Osteoblast (primary cell): ENCODE results near the gene SCGB3A2. TPM values are rescaled to one million over a fixed set of nuclear protein-coding genes. Genes with fewer than 3 reads are reported as not detected.

Experiments used
- DNase-seq: peaks from one replicate; pipeline ENCODE4 v3.0.0; 2011; ENCODE audit warnings: low spot score, mixed read lengths; ENCODE audit not compliant: insufficient read length; ENCODE audit errors: missing footprints
- H2AFZ ChIP-seq: 2 replicates; pipeline ENCODE4 v1.6.0; 2011; ENCODE audit warnings: mild to moderate bottlenecking, low read length
- H3K27ac ChIP-seq: 2 replicates; pipeline ENCODE4 v1.5.1; 2011; ENCODE audit warnings: mild to moderate bottlenecking, low read depth, low read length, moderate library complexity
- H3K27me3 ChIP-seq: 2 replicates; pipeline ENCODE4 v1.6.0; 2012; ENCODE audit warnings: mild to moderate bottlenecking, control low read depth, inconsistent platforms, low read length, moderate library complexity; ENCODE audit not compliant: insufficient read depth
- H3K36me3 ChIP-seq: 2 replicates; pipeline ENCODE4 v1.5.1; 2011; ENCODE audit warnings: mild to moderate bottlenecking, low read length, control low read depth, moderate library complexity; ENCODE audit not compliant: insufficient read depth
- H3K4me1 ChIP-seq: 2 replicates; pipeline ENCODE4 v1.5.1; 2011; ENCODE audit warnings: mild to moderate bottlenecking, low read length, control low read depth, moderate library complexity; ENCODE audit not compliant: insufficient read depth
- H3K4me2 ChIP-seq: 2 replicates; pipeline ENCODE4 v1.6.0; 2011; ENCODE audit warnings: mild to moderate bottlenecking, low read length; ENCODE audit not compliant: insufficient read depth
- H3K4me3 ChIP-seq: fragments of 200-600 bp; sonication (generic); 3 replicates; pipeline ENCODE4 v1.5.1; 2012; ENCODE audit warnings: mild to moderate bottlenecking, low read length, inconsistent platforms; ENCODE audit not compliant: insufficient read depth
- H3K79me2 ChIP-seq: 2 replicates; pipeline ENCODE4 v1.6.0; 2012; ENCODE audit warnings: mild to moderate bottlenecking, low read length, control low read depth, inconsistent platforms; ENCODE audit not compliant: insufficient read depth
- H3K9me3 ChIP-seq: 2 replicates; pipeline ENCODE4 v1.5.1; 2011; ENCODE audit warnings: low read depth, low read length, control low read depth
- H4K20me1 ChIP-seq: 2 replicates; pipeline ENCODE4 v1.6.0; 2012; ENCODE audit warnings: mild to moderate bottlenecking, low read length, control low read depth; ENCODE audit not compliant: insufficient read depth
- total RNA-seq: library from RNA; depleted of rRNA; stranded (reverse); fragments of >200 nt; gene quantifications from 2 replicates; pipeline ENCODE4 v1.2.3, GENCODE V29; 2012
- TF ChIP-seq, protein P1 (sequence below): IDR thresholded peaks from 2 replicates; pipeline ENCODE4 v1.5.1; 2011; ENCODE audit warnings: mild to moderate bottlenecking, low read depth, low read length, moderate library complexity; ENCODE audit errors: extremely low read depth

SCGB3A2 gene
- total RNA-seq, 1 donor, result not detected

- Histone ChIP-seq H4K20me1 (no peaks in the 10 kb centered on the region), H3K4me3 (no peak overlapping the region), H3K9me3 (no peaks in the 10 kb centered on the region), H2AFZ (no peak overlapping the region), H3K4me2 (no peak overlapping the region), H3K27ac (no peak overlapping the region), H3K4me1 (no peaks in the 10 kb centered on the region), H3K36me3 (no peaks in the 10 kb centered on the region), H3K27me3 (no peaks in the 10 kb centered on the region), H3K79me2 (no peaks in the 10 kb centered on the region)
- TF ChIP-seq, protein P1, sequence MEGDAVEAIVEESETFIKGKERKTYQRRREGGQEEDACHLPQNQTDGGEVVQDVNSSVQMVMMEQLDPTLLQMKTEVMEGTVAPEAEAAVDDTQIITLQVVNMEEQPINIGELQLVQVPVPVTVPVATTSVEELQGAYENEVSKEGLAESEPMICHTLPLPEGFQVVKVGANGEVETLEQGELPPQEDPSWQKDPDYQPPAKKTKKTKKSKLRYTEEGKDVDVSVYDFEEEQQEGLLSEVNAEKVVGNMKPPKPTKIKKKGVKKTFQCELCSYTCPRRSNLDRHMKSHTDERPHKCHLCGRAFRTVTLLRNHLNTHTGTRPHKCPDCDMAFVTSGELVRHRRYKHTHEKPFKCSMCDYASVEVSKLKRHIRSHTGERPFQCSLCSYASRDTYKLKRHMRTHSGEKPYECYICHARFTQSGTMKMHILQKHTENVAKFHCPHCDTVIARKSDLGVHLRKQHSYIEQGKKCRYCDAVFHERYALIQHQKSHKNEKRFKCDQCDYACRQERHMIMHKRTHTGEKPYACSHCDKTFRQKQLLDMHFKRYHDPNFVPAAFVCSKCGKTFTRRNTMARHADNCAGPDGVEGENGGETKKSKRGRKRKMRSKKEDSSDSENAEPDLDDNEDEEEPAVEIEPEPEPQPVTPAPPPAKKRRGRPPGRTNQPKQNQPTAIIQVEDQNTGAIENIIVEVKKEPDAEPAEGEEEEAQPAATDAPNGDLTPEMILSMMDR, result no peak
- DNase-seq, result peak; percentile 59
Observed at GRCh38 chr5:147918101-147918685, 39.7 kb downstream of the SCGB3A2 start.

- no peak for DNase-seq
- Histone ChIP-seq H3K4me3 (no peak overlapping the region), H3K4me1 (no peaks in the 10 kb centered on the region), H2AFZ (no peak overlapping the region), H4K20me1 (no peaks in the 10 kb centered on the region), H3K36me3 (no peaks in the 10 kb centered on the region), H3K79me2 (no peaks in the 10 kb centered on the region), H3K27me3 (no peaks in the 10 kb centered on the region), H3K4me2 (no peak overlapping the region), H3K9me3 (no peaks in the 10 kb centered on the region), H3K27ac (no peak overlapping the region)
- TF ChIP-seq, protein P1, result no peak
Observed at GRCh38 chr5:147918899-147919298, 40.4 kb downstream of the SCGB3A2 start.

DNA sequence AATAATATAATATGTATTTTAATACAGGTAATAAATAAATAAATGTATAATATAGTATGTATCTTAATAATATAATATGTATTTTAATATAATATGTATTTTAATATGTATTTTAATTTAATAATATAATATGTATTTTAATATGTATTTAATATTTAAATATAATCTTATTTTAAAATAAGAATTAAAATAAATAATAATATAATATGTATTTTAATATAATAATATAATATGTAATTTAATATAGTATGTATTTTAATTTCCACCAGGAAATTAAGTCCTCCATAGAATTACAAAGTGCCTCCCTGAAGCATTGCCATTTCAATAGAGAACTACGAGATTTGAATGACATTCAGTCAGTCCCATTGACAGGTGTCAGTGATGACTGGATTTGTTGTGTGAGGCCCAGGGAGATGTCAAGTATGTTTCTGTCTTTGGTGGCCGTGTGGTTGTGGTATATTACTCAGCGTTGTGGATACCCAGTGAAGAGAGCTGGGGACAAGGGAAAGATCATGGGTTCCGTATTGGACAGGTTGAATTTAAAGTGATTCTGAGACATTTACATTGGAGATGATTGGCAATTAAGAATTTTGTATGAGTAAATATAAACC, 42.0 kb downstream of the SCGB3A2 start:
- no peak overlapping the region for H3K4me3 ChIP-seq
- H2AFZ ChIP-seq, result no peak overlapping the region
- TF ChIP-seq, protein P1, result no peak
- H3K36me3 ChIP-seq, result no peaks in the 10 kb centered on the region
- no peak overlapping the region for H3K4me2 ChIP-seq
- no peaks in the 10 kb centered on the region for H3K79me2 ChIP-seq
- H3K9me3 ChIP-seq, result no peaks in the 10 kb centered on the region
- no peaks in the 10 kb centered on the region for H3K4me1 ChIP-seq
- DNase-seq, result no peak
- H4K20me1 ChIP-seq, result no peaks in the 10 kb centered on the region
- no peak overlapping the region for H3K27ac ChIP-seq
- no peaks in the 10 kb centered on the region for H3K27me3 ChIP-seq

- H3K9me3 ChIP-seq, result no peaks in the 10 kb centered on the region
- DNase-seq, result no peak
- H2AFZ ChIP-seq, result no peak overlapping the region
- H3K79me2 ChIP-seq, result no peaks in the 10 kb centered on the region
- no peak overlapping the region for H3K27ac ChIP-seq
- TF ChIP-seq, protein P1, result no peak
- no peaks in the 10 kb centered on the region for H3K27me3 ChIP-seq
- no peak overlapping the region for H3K4me3 ChIP-seq
- H3K4me2 ChIP-seq, result no peak overlapping the region
- no peaks in the 10 kb centered on the region for H3K4me1 ChIP-seq
- no peaks in the 10 kb centered on the region for H4K20me1 ChIP-seq
- no peaks in the 10 kb centered on the region for H3K36me3 ChIP-seq
Observed at GRCh38 chr5:147921136-147921535, 42.6 kb downstream of the SCGB3A2 start.
